ENCODE data around the gene TIMM23.

The TIMM23 gene

GRCh38 chr10:46050941-46051623 lies 78.8 kb downstream of the TIMM23 start:
- CTCF ChIA-PET: no interaction called here
- no peak for DNase-seq (ENCODE audit: low spot score)
- POLR2A ChIA-PET (ENCODE audit: low non-redundant PET): no interaction called here
- no peak for TF ChIP-seq CTCF (conservative IDR thresholded peaks at IDR 0.05; ENCODE audit: low read depth)
- H3K27ac ChIP-seq: no peak overlapping the region

DNA sequence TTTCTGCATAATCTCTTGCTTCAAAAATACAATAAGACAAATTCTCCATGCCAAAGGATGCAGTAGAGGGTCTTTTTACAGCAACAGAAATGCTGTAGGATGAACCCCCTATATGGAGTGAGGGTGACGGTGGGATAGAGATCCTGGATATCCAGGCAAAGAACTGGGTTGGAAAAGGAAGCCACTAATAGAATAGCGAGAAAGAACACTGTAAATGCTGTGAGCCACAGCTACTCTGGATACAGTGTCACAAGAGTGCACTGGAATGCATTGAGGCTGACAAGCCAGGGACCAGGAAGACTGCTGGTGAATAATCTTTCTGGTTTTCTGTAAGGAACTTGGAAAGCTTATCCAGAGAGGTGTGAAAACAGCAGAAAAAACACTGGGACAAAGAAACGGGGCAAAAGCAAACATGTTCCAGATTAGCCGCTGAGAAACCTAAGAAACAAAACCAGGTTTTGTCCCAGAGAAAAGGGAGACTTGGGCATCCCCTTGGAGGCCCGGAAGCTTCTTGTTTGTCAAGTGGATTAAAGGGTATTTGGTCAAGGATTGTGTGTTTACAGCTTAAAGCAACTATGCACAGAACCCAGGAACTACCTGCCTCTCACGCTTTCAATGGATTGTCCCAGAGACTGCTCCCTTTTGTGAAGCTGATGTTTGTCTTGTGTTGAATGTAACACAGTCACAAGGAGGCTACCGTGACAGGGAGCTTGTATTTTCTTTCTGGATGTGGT lies 79.9 kb downstream of the TIMM23 start:
- DNase-seq (ENCODE audit: low spot score): no peak
- TF ChIP-seq CTCF (conservative IDR thresholded peaks at IDR 0.05; ENCODE audit: low read depth): no peak
- POLR2A ChIA-PET (ENCODE audit: low non-redundant PET): no interaction called here
- H3K27ac ChIP-seq: no peak overlapping the region
- CTCF ChIA-PET: no interaction called here

- no peak for DNase-seq (ENCODE audit: low spot score)
- ChIA-PET CTCF (no interaction called here), POLR2A (ENCODE audit: low non-redundant PET) (no interaction called here)
- H3K27ac ChIP-seq: no peak overlapping the region
- TF ChIP-seq CTCF (conservative IDR thresholded peaks at IDR 0.05; ENCODE audit: low read depth): no peak
Measured at GRCh38 chr10:46052791-46053375, 80.6 kb downstream of the TIMM23 start.
